Right ventricle myocardium inferior (tissue), 1 donor: ENCODE results near the gene FHAD1. TPM values are rescaled to one million over a fixed set of nuclear protein-coding genes. Genes with fewer than 3 reads are reported as not detected.

Experiments
- ATAC-seq: fragments of 200-7000 bp; cut with Tn5 transposase; one replicate; pipeline ENCODE4 v1.9.1; 2020; ENCODE audit warnings: mild to moderate bottlenecking, moderate library complexity
- DNase-seq: peaks from one replicate; pipeline ENCODE4 v3.0.0; 2021; ENCODE audit errors: missing footprints
- intact Hi-C: fragments of 100-400 bp; cut with DNase I; formaldehyde crosslinking; loops from one replicate; pipeline ENCODE4 v1.11.0; 2022
- total RNA-seq: library from RNA; stranded (reverse); fragmentation: NEBNext Ultra II Directional; extraction: Animal tissue kit (Norgen Biotek cat#: 25700); gene quantifications from one replicate; pipeline ENCODE4 v1.2.1, GENCODE V29; 2021
- donor health status: DM: no; HTN: yes; CAD: no; lungs with severe emphysema.

Gene FHAD1
- total RNA-seq, 1 donor from 2014 or later = not detected

GRCh38 chr1:15264769-15265168 lies 17.7 kb downstream of the FHAD1 start:
- no peak for ATAC-seq
- intact Hi-C loops = no loop called here
- DNase-seq = no peak

- intact Hi-C loops = no loop called here
- ATAC-seq = no peak
- DNase-seq = no peak
Measured at GRCh38 chr1:15271196-15271595, 24.2 kb downstream of the FHAD1 start.

GRCh38 chr1:15272009-15272781 lies 25.2 kb downstream of the FHAD1 start:
- intact Hi-C loops = loop anchor here (1.0 to 2.0 kb wide), 3 partner anchors 67 to 143 kb away; no protein-coding TSS in a partner anchor
- ATAC-seq (peak; percentile 74), DNase-seq (peak; percentile 72)

- ATAC-seq = no peak
- intact Hi-C loops = loop anchor here (1.0 to 2.0 kb wide), 3 partner anchors 68 to 144 kb away; no protein-coding TSS in a partner anchor
- DNase-seq = no peak
Measured at GRCh38 chr1:15272782-15273127, 25.7 kb downstream of the FHAD1 start.

GRCh38 chr1:15273274-15273673 lies 26.3 kb downstream of the FHAD1 start:
- DNase-seq (no peak), ATAC-seq (no peak)
- intact Hi-C loops = loop anchor here (2.0 kb wide), 2 partner anchors 68 to 144 kb away; no protein-coding TSS in a partner anchor

- intact Hi-C loops = no loop called here
- DNase-seq = no peak
Measured at GRCh38 chr1:15275921-15276683, 29.1 kb downstream of the FHAD1 start.

GRCh38 chr1:15276691-15277446 lies 29.8 kb downstream of the FHAD1 start:
- intact Hi-C loops = no loop called here
- no peak for ATAC-seq

More at GRCh38 chr1:15275921-15276683, 29.1 kb downstream of the FHAD1 start:
- ATAC-seq = peak; percentile 52

GRCh38 chr1:15277447-15277838 lies 30.4 kb downstream of the FHAD1 start:
- intact Hi-C loops = no loop called here
- DNase-seq (no peak), ATAC-seq (no peak)

More at GRCh38 chr1:15276691-15277446, 29.8 kb downstream of the FHAD1 start:
- no peak for DNase-seq

GRCh38 chr1:15277933-15278332 lies 30.9 kb downstream of the FHAD1 start:
- intact Hi-C loops = no loop called here
- DNase-seq (no peak), ATAC-seq (no peak)

- DNase-seq = no peak
- intact Hi-C loops = no loop called here
- no peak for ATAC-seq
Measured at GRCh38 chr1:15279576-15280230, 32.7 kb downstream of the FHAD1 start.

GRCh38 chr1:15280416-15280815 lies 33.4 kb downstream of the FHAD1 start:
- intact Hi-C loops = no loop called here
- no peak for ATAC-seq
- no peak for DNase-seq

- no peak for DNase-seq
- ATAC-seq = peak; percentile 65
- intact Hi-C loops = no loop called here
Measured at GRCh38 chr1:15282038-15282437, 35.0 kb downstream of the FHAD1 start.

GRCh38 chr1:15282810-15283474 lies 35.9 kb downstream of the FHAD1 start:
- intact Hi-C loops = no loop called here
- ATAC-seq (peak; percentile 80), DNase-seq (no peak)

GRCh38 chr1:15283526-15283925 lies 36.5 kb downstream of the FHAD1 start:
- intact Hi-C loops = no loop called here
- DNase-seq (no peak), ATAC-seq (peak; percentile 76)

- intact Hi-C loops = no loop called here
- no peak for ATAC-seq
- no peak for DNase-seq
Measured at GRCh38 chr1:15286452-15286851, 39.4 kb downstream of the FHAD1 start.

- ATAC-seq (no peak), DNase-seq (no peak)
- intact Hi-C loops = no loop called here
Measured at GRCh38 chr1:15287035-15287979, 40.3 kb downstream of the FHAD1 start.
